Activated CD8-positive, alpha-beta T cell treated with anti-CD3 and anti-CD28 coated beads, Interleukin-2, amount 10 ng/mL, durations not matched to agents 7 days and 5 days (primary cell): Measurements from ENCODE around the gene VKORC1. TPM values are rescaled to one million over a fixed set of nuclear protein-coding genes. Genes with fewer than 3 reads are reported as not detected.

Experiments used
- ATAC-seq: fragments of 150-1000 bp; cut with Tn5 transposase; one replicate; pipeline ENCODE4 v1.10.0; 2021; ENCODE audit warnings: moderate library complexity
- CTCF ChIA-PET: fragments of 350-600 bp; sonication (Branson Sonifier 250); formaldehyde crosslinking; loops from one replicate; lab custom pipeline; 2021; ENCODE audit warnings: antibody characterized with exemption; lab: Charles Lee
- POLR2A ChIA-PET: fragments of 350-600 bp; sonication (Branson Sonifier 250); formaldehyde crosslinking; loops from one replicate; lab custom pipeline; 2021; ENCODE audit warnings: antibody characterized with exemption; lab: Charles Lee
- DNase-seq: peaks from one replicate; pipeline ENCODE4 v3.0.0-alpha.2; 2020
- H3K27ac Mint-ChIP-seq: one replicate; pipeline ENCODE4 v1.8.0; 2021; ENCODE audit warnings: mild to moderate bottlenecking, mixed read lengths
- H3K27me3 Mint-ChIP-seq: one replicate; pipeline ENCODE4 v1.8.0; 2021; ENCODE audit warnings: low read depth, mixed read lengths
- H3K36me3 Mint-ChIP-seq: one replicate; pipeline ENCODE4 v1.8.0; 2021; ENCODE audit warnings: low read depth, mixed read lengths
- H3K4me1 Mint-ChIP-seq: one replicate; pipeline ENCODE4 v1.8.0; 2021; ENCODE audit warnings: low read depth, mixed read lengths
- H3K4me3 Mint-ChIP-seq: one replicate; pipeline ENCODE4 v1.8.0; 2021; ENCODE audit warnings: mild to moderate bottlenecking, mixed read lengths
- H3K9me3 Mint-ChIP-seq: one replicate; pipeline ENCODE4 v1.8.0; 2022; ENCODE audit warnings: mixed read lengths; ENCODE audit not compliant: insufficient read depth
- total RNA-seq, 2 experiments: library from RNA; stranded (reverse); gene quantifications; one replicate each; pipeline ENCODE4 v1.2.3, GENCODE V29; 2021

VKORC1 gene
- total RNA-seq, 2 experiments from 2014 or later = 71.6 to 78.8 TPM

DNA sequence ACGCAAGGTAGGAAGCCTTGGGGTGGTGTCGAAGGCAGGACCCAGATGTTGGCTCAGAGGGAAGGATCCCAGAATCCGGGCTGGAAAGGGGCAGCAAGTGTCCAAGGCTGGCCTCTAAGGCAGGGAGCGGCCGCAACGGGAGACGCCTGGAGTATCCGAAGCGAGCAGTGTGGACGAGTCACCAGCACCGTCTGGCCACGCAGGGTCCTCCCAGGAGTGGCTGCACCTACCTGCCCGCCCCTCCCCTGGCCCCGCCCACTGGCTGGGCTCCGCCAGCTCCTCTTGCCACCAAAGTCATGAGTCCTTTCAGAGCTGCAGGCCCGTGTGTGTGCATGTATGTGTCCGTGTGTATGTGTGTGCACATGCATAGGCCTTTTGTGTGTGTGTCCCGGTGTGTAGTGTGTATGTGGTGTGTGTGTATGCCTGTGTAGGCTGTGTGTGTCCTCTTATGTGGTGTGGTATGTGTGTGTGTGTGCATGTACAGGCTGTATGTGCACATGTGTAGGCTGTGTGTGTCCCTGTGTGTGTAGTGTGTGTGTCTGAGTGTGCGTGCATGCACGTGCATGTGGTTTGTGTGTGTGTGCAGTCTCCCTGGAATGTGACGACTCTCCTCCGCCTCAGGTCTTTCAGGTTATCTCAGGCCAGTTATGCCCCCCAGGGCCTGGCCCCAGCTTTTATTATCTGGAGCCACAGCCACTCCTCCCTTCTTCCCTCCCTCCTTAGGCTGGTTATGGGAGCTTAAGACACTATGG lies 41.1 kb upstream of the VKORC1 start, which contains the start of gene PRSS8:
Gene PRSS8 (minus strand): TSS at position 193 of the 752 bp plus-strand sequence. CDS start 229 bp downstream, outside the sequence.
- no peak within 1 kb of the TSS for H3K27ac Mint-ChIP-seq

DNA sequence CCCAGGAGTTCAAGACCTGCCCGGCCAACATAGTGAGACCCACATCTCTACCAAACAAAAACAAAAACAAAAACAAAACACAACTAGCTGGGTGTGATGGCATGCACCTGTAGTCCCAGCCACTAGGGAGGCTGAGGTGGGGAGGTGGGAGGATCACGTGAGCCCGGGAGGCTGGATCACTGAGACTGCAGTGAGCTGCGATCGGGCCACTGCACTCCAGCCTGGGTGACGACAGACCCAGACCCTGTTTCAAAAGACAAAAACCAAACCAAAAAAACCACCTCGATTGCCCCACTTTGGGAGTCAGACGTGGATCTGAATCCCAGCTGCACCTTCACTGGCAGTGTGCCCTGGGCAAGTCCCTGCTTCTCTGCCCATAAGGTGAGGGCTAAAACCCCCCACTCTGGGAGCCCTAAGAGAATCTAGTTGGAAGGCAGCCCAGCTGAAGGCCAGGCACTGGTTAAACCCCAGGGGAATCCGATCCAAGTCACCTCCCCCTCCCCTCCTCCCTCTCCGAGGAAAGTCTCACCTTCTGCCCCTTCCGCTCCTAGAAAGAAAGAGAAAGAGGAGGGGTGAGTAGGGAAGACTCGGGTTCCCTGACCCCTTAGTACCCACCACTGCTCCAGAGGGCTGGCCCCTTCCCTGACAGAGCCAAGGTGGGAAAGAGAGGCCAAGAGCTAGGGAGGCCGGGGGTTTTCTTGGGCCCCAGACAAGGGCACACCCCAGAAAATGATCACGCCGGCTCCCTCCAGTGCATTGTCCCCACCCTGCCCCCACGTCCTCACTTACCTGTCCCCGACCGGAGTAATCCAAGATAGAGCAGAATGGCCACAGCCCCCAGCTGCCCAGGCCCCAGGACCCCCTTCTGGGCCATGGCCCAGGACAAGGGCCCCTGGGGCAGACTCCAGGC lies 40.3 kb upstream of the VKORC1 start:
- Mint-ChIP-seq H3K4me1 (no peaks in the 10 kb centered on the region), H3K27me3 (no peaks in the 10 kb centered on the region), H3K9me3 (no peaks in the 10 kb centered on the region), H3K4me3 (no peak overlapping the region), H3K36me3 (peaks cover 7% of the 10 kb centered on the region), H3K27ac (no peak overlapping the region)
- ChIA-PET POLR2A (interaction anchor here (1.6 kb wide), 1 partner anchor 17 kb away, joined by 4 read pairs; the partner anchor contains the start of gene KAT8), CTCF (no interaction called here)
- DNase-seq = no peak
- ATAC-seq = no peak

More for the DNA sequence above, 41.1 kb upstream of the VKORC1 start, which contains the start of gene PRSS8:
- DNase-seq = no peak
- Mint-ChIP-seq H3K4me1 (no peaks in the 10 kb centered on the region), H3K27me3 (no peaks in the 10 kb centered on the region), H3K36me3 (peaks cover 4% of the 10 kb centered on the region), H3K4me3 (no peak within 1 kb of the TSS), H3K9me3 (no peaks in the 10 kb centered on the region)
- ATAC-seq = no peak
- CTCF ChIA-PET = interaction anchor here (0.6 kb wide), 1 partner anchor 16 kb away, joined by 3 read pairs; no protein-coding TSS in a partner anchor
- POLR2A ChIA-PET = interaction anchor here (1.6 kb wide), 1 partner anchor 18 kb away, joined by 4 read pairs; the partner anchor contains the start of gene KAT8

DNA sequence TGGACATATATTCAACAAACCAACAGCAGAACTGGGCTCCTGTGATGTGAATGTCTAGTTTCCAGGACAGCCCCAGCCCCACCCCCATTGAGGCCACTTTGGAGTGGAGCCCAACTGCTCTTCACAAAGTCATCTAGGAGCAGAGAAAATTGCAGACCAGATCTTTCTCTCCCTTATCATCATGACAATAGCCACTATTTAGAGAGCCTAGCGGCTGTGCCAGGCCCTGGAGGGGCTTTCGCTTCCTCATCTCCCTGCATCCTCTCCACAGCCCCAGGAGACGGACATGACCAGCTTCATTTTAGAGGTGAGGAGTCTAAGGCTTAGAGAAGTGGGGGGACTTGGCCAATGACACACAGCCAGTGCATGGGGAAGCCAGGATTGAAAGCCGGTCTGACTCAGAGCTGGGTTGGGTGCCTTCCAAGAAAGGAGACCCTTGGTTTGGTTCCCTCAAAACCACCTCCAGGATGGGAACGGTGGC lies 39.5 kb upstream of the VKORC1 start:
- Mint-ChIP-seq H3K4me3 (no peak overlapping the region), H3K4me1 (no peaks in the 10 kb centered on the region), H3K27me3 (no peaks in the 10 kb centered on the region), H3K36me3 (peaks cover 7% of the 10 kb centered on the region), H3K27ac (no peak overlapping the region), H3K9me3 (no peaks in the 10 kb centered on the region)
- ATAC-seq (no peak), DNase-seq (no peak)
- CTCF ChIA-PET = no interaction called here
- POLR2A ChIA-PET = interaction anchor here (1.6 kb wide), 1 partner anchor 17 kb away, joined by 4 read pairs; the partner anchor contains the start of gene KAT8

DNA sequence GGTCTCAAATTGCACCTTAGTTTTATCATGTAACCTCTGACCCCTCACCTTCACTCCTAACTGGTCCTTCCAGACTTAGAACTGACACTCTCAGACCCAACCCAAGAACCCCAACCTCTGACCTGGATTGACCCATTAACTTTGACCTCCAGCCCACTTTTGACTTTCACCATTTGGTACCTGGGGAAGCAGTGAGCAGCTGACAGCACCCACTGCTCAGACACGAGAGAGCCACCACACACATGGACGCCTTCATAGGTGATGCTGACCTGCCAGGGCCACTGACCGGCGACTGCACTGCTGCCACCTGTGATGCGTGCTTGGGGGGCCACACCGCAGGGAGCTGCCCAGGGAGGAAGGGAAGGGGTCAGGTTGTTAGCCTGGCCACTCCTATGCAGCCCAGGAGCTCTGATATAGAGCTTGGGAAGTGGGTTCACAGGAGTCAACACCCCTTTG lies 38.5 kb upstream of the VKORC1 start:
- no peak for ATAC-seq
- no peak overlapping the region for H3K27ac Mint-ChIP-seq

DNA sequence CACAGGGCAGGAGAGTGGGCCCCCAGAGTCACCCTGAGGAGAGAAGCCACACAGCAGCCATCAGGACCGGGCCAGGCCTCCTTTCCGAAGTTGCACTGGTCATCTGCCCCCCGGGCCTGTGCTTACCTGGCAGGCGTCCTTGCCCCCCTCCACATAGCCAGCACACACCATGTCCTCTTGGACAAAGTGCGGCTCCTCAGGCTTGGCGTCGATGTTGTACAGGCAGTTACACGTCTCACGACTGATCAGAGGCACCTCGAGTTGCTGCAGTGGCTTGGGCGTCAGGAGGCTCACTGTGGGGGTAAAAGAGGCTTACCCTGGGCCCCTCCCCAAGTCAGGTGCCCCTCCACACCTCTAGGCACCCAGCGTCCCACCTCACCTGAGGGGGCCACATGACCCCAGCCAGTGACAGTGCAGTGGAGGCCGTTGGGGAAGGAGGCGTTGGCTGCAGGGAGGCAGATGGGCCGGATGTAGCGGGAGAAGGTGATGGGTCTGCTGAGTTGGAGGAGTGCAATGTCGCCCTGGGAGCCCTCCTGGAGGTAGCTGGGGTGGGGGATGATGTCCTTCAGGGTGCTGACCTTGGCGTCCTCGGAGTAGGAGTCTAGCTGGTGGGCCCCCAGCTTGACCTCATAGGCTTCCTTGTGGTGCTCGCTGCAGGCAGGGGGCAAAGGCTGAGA lies 37.8 kb upstream of the VKORC1 start:
- no peak for ATAC-seq
- H3K27ac Mint-ChIP-seq = no peak overlapping the region
- peaks cover 5% of the 10 kb centered on the region for H3K4me1 Mint-ChIP-seq
- no peak for DNase-seq
- H3K4me3 Mint-ChIP-seq = no peak overlapping the region
- peaks cover 18% of the 10 kb centered on the region for H3K36me3 Mint-ChIP-seq
- ChIA-PET POLR2A (interaction anchor here (1.4 kb wide), 1 partner anchor 48 kb away, joined by 6 read pairs; the partner anchor contains the start of gene FUS), CTCF (interaction anchor here (1.0 to 1.3 kb wide), 2 partner anchors 10 kb away, joined by 3 read pairs; no protein-coding TSS in a partner anchor)
- no peaks in the 10 kb centered on the region for H3K27me3 Mint-ChIP-seq
- H3K9me3 Mint-ChIP-seq = no peaks in the 10 kb centered on the region

More for the DNA sequence above, 38.5 kb upstream of the VKORC1 start:
- Mint-ChIP-seq H3K9me3 (no peaks in the 10 kb centered on the region), H3K27me3 (no peaks in the 10 kb centered on the region), H3K36me3 (peaks cover 13% of the 10 kb centered on the region), H3K4me3 (no peak overlapping the region), H3K4me1 (peaks cover 5% of the 10 kb centered on the region)
- ChIA-PET POLR2A (no interaction called here), CTCF (interaction anchor here (1.0 kb wide), 1 partner anchor 9 kb away, joined by 3 read pairs; no protein-coding TSS in a partner anchor)
- no peak for DNase-seq

DNA sequence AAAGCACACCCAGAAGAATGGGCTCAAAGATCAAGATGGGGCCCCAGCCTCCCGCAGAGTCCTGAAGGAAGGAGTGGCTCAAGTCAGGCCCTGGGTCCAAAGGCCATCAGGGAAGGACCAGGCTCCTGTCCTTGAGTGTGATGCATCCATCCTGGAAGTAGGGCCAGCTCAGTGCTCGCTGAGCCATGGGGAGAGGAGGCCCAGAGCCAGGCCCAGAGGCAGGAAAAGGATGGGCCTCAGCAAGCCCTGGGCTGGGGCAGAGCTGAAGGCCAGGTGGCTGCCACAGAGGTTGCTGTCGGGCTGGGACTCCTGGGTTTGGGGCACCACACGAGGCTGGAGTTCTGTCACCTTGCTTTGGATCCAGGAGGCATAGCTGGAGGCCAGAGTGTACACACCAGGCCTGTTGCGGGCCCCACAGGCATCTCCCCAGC lies 37.3 kb upstream of the VKORC1 start:
- Mint-ChIP-seq H3K27me3 (no peaks in the 10 kb centered on the region), H3K4me1 (peaks cover 5% of the 10 kb centered on the region), H3K9me3 (no peaks in the 10 kb centered on the region), H3K36me3 (peaks cover 18% of the 10 kb centered on the region), H3K4me3 (no peak overlapping the region), H3K27ac (no peak overlapping the region)
- ChIA-PET POLR2A (interaction anchor here (1.4 kb wide), 1 partner anchor 48 kb away, joined by 6 read pairs; the partner anchor contains the start of gene FUS), CTCF (interaction anchor here (1.3 kb wide), 1 partner anchor 10 kb away, joined by 3 read pairs; no protein-coding TSS in a partner anchor)
- DNase-seq (no peak), ATAC-seq (no peak)

DNA sequence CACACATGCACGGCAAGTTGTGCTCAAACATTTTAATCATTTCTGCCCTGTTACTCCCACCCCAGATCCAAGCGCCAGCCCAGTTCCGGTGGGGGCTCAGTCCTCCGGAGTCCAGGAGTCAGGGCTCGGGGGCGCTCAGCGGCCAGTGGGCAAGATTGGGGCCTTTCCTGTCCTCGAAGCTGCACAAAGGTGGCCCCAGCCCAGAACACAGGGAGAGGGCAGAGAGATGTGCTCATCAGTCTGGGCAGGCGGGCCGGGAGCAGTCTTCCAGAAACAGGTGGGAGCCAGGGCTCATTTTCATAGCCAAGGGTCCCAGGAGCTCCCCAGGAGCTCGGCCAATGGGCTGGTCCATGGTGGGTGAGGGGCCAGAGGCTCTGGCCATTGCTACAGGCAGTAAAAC lies 36.8 kb upstream of the VKORC1 start:
- no peak for ATAC-seq
- Mint-ChIP-seq H3K36me3 (peaks cover 18% of the 10 kb centered on the region), H3K4me3 (no peak overlapping the region), H3K4me1 (peaks cover 5% of the 10 kb centered on the region), H3K9me3 (no peaks in the 10 kb centered on the region), H3K27ac (no peak overlapping the region), H3K27me3 (no peaks in the 10 kb centered on the region)
- DNase-seq = no peak
- CTCF ChIA-PET = interaction anchor here (1.3 kb wide), 1 partner anchor 11 kb away, joined by 3 read pairs; no protein-coding TSS in a partner anchor
- POLR2A ChIA-PET = interaction anchor here (1.4 kb wide), 1 partner anchor 49 kb away, joined by 6 read pairs; the partner anchor contains the start of gene FUS

DNA sequence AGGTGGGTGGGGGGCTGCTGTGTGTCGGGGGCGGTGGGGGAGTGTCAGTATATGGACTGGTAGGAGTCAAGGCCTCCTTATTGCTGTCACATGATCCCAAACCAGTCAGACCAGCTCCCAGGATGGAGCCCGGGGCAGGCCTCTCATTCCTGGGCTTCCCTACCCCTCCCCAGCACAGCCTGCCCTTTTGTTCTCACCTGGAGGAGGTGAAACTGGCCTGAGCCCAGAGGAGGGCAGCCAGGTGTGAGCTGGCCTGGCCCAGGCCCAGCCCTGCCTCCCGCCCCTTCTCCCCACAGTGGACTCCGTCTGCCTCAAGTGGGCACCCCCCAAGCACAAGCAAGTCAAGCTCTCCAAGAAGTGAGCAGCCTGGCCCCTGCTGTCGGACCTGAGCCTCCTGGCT lies 36.3 kb upstream of the VKORC1 start:
- Mint-ChIP-seq H3K27ac (no peak overlapping the region), H3K4me1 (peaks cover 5% of the 10 kb centered on the region), H3K4me3 (no peak overlapping the region), H3K27me3 (no peaks in the 10 kb centered on the region), H3K9me3 (no peaks in the 10 kb centered on the region), H3K36me3 (peaks cover 20% of the 10 kb centered on the region)
- ATAC-seq = no peak
- CTCF ChIA-PET = interaction anchor here (3.2 kb wide), 1 partner anchor 11 kb away, joined by 16 read pairs; no protein-coding TSS in a partner anchor
- POLR2A ChIA-PET = interaction anchor here (1.3 to 1.4 kb wide), 2 partner anchors 49 kb away, joined by 3 to 6 read pairs; partner anchors contain the start of gene FUS
- no peak for DNase-seq

DNA sequence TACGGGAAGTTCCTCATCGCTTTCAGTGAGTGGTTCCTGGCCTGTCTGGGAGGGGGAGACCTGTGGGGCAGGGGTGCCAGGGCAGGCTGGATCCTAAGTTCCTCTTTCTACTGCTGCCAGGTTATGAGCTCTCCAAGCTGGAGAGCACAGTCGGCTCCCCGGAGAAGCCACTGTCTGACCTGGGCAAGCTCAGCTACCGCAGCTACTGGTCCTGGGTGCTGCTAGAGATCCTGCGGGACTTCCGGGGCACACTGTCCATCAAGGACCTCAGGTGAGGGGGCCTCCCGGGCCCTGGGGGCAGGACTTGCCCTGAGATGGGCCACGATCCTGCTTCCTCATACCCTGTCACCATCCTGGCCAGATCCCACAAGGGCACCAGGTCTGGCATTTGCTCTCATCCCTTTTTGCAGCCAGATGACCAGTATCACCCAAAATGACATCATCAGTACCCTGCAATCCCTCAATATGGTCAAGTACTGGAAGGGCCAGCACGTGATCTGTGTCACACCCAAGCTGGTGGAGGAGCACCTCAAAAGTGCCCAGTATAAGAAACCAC lies 35.8 kb upstream of the VKORC1 start:
- Mint-ChIP-seq H3K27ac (no peak overlapping the region), H3K4me3 (no peak overlapping the region), H3K4me1 (peaks cover 5% of the 10 kb centered on the region), H3K9me3 (no peaks in the 10 kb centered on the region), H3K27me3 (no peaks in the 10 kb centered on the region), H3K36me3 (peaks cover 20% of the 10 kb centered on the region)
- DNase-seq (no peak), ATAC-seq (no peak)
- CTCF ChIA-PET = interaction anchor here (3.2 kb wide), 1 partner anchor 12 kb away, joined by 16 read pairs; no protein-coding TSS in a partner anchor
- POLR2A ChIA-PET = interaction anchor here (1.3 kb wide), 1 partner anchor 50 kb away, joined by 3 read pairs; the partner anchor contains the start of gene FUS
